A549 (cell line): ENCODE data around the gene EFHC1. TPM values are rescaled to one million over a fixed set of nuclear protein-coding genes. Genes with fewer than 3 reads are reported as not detected.

ENCODE experiments used
- ATAC-seq, 2 experiments: fragments of 200-7000 bp in 1 of 2; fragments of >200 bp in 1 of 2; cut with Nextera tagmentation in 1 of 2; cut with Tn5 transposase in 1 of 2; 3 replicates each; pipeline versions ENCODE4 v1.8.0 to v1.9.1; 2018 to 2020; ENCODE audit warnings: mild to moderate bottlenecking in 1 of 2, moderate library complexity in 1 of 2
- CTCF ChIA-PET: fragments of 300-600 bp; sonication (Branson Sonifier 250); formaldehyde crosslinking; extraction: SDS; loops from one replicate; lab custom pipeline; 2021; ENCODE audit warnings: antibody characterized with exemption, inconsistent platforms; lab: Yijun Ruan, JAX
- POLR2A ChIA-PET: fragments of 350-600 bp; formaldehyde crosslinking; extraction: SDS; loops from one replicate; lab custom pipeline; 2021; ENCODE audit warnings: antibody characterized with exemption, inconsistent platforms; lab: Yijun Ruan, JAX
- DNase-seq, 2 experiments: peaks; one replicate each; pipeline versions ENCODE4 v3.0.0 to v3.0.0-alpha.2; 2011 to 2016; ENCODE audit warnings: low read depth in 1 of 2, low spot score in 1 of 2
- FAIRE-seq: peaks from 2 replicates; lab custom pipeline; 2011; peaks lifted over from hg19 to GRCh38; lab: Jason Lieb, UNC
- H3K27ac ChIP-seq, 2 experiments: fragments of >200 bp; sonication (Bioruptor Twin); formaldehyde crosslinking; 3 replicates each; pipeline ENCODE4 v1.5.1; 2016 to 2017
- H3K4me1 ChIP-seq: fragments of >200 bp; sonication (Bioruptor Twin); formaldehyde crosslinking; 3 replicates; pipeline ENCODE4 v1.6.1; 2016
- H3K4me2 ChIP-seq: fragments of >200 bp; sonication (Bioruptor Twin); formaldehyde crosslinking; 3 replicates; pipeline ENCODE4 v1.6.1; 2016
- H3K4me3 ChIP-seq: fragments of >200 bp; sonication (Bioruptor Twin); formaldehyde crosslinking; 3 replicates; pipeline ENCODE4 v1.5.1; 2016
- H3K9me3 ChIP-seq: fragments of >200 bp; sonication (Bioruptor Twin); formaldehyde crosslinking; 3 replicates; pipeline ENCODE4 v1.6.1; 2016
- BHLHE40 ChIP-seq: IDR thresholded peaks from 2 replicates; pipeline ENCODE4 v1.6.1; 2012; ENCODE audit warnings: low read depth, low read length, inconsistent platforms
- CBX8 ChIP-seq: fragments of 200-600 bp; sonication (generic); IDR thresholded peaks from 2 replicates; pipeline ENCODE4 v1.6.1; 2016
- EHF ChIP-seq: fragments of 250-450 bp; sonication (Bioruptor Pico); IDR thresholded peaks from 2 replicates; pipeline ENCODE4 v1.5.0; 2020; ENCODE audit warnings: mild to moderate bottlenecking
- EHMT2 ChIP-seq: fragments of 200-600 bp; sonication (generic); IDR thresholded peaks from 2 replicates; pipeline ENCODE4 v1.6.1; 2016; ENCODE audit warnings: antibody characterized with exemption, low read depth, mild to moderate bottlenecking, moderate library complexity
- HEYL ChIP-seq: fragments of 250-450 bp; sonication (Bioruptor Pico); IDR thresholded peaks from 2 replicates; pipeline ENCODE4 v1.8.0; 2021; ENCODE audit warnings: mild to moderate bottlenecking, moderate library complexity
- HOXA7 ChIP-seq: fragments of 250-450 bp; sonication (Bioruptor Pico); IDR thresholded peaks from 2 replicates; pipeline ENCODE4 v1.5.0; 2020; ENCODE audit warnings: mild to moderate bottlenecking, moderate library complexity
- JUNB ChIP-seq: fragments of >200 bp; sonication (Bioruptor Twin); formaldehyde crosslinking; IDR thresholded peaks from 2 replicates; pipeline ENCODE4 v1.6.1; 2016
- KDM1A ChIP-seq: fragments of 200-600 bp; sonication (generic); IDR thresholded peaks from 2 replicates; pipeline ENCODE4 v1.6.1; 2016; ENCODE audit warnings: low read depth, mild to moderate bottlenecking
- KDM5A ChIP-seq: fragments of 200-600 bp; sonication (generic); IDR thresholded peaks from 2 replicates; pipeline ENCODE4 v1.6.1; 2016; ENCODE audit warnings: antibody characterized with exemption, mild to moderate bottlenecking
- NFE2L2 ChIP-seq: fragments of 150-350 bp; conservative IDR thresholded peaks from 2 replicates; pipeline ENCODE4 v1.6.1; 2014; ENCODE audit warnings: low read length
- NPAS2 ChIP-seq: fragments of 250-450 bp; sonication (Bioruptor Pico); IDR thresholded peaks from 2 replicates; pipeline ENCODE4 v1.8.0; 2022; ENCODE audit warnings: mild to moderate bottlenecking, moderate library complexity, borderline replicate concordance
- NR3C1 ChIP-seq: fragments of >200 bp; sonication (Bioruptor Twin); formaldehyde crosslinking; IDR thresholded peaks from 3 replicates; pipeline ENCODE4 v1.6.1; 2017
- PHF8 ChIP-seq: fragments of 200-600 bp; sonication (generic); IDR thresholded peaks from 2 replicates; pipeline ENCODE4 v1.6.1; 2016; ENCODE audit warnings: low read depth, mild to moderate bottlenecking, antibody characterized with exemption, moderate library complexity, borderline replicate concordance
- POLR2A ChIP-seq: IDR thresholded peaks from 2 replicates; pipeline ENCODE4 v1.6.1; 2012; ENCODE audit warnings: mild to moderate bottlenecking, low read length
- RFX5 ChIP-seq: fragments of 450-650 bp; IDR thresholded peaks from 2 replicates; pipeline ENCODE4 v1.7.1; 2014; ENCODE audit warnings: antibody characterized with exemption, mild to moderate bottlenecking, moderate library complexity
- SMC3 ChIP-seq: fragments of >200 bp; sonication (Bioruptor Twin); formaldehyde crosslinking; IDR thresholded peaks from 3 replicates; pipeline ENCODE4 v1.6.1; 2018; ENCODE audit warnings: inconsistent platforms
- ZC3H11A ChIP-seq: fragments of 450-650 bp; IDR thresholded peaks from 2 replicates; pipeline ENCODE4 v1.6.1; 2014; ENCODE audit warnings: antibody characterized with exemption, mild to moderate bottlenecking
- WGBS: methylation state at CpG from one replicate; pipeline ENCODE4 v1.1.6; 2017; ENCODE audit errors: missing lambda C conversion rate; 5-methylcytosine and 5-hydroxymethylcytosine counted together
- polyA plus RNA-seq, 4 experiments: library from polyadenylated mRNA; depleted of rRNA in 3 of 4; stranded (reverse); fragments of >200 nt; fragmentation: RNase III in 1 of 4; extraction: RNeasy Plus Mini Kit Qiagen cat#74134 plus additional on column Dnase treatment in 1 of 4; gene quantifications; 2 replicates in 3 of 4; 3 replicates in 1 of 4; pipeline ENCODE4 v1.2.3, GENCODE V29; 2011 to 2017
- TF ChIP-seq, protein P1 (sequence below): IDR thresholded peaks from 2 replicates; pipeline ENCODE4 v1.6.1; 2012
- TF ChIP-seq, protein P2 (sequence below): fragments of 250-450 bp; sonication (Bioruptor Pico); IDR thresholded peaks from 2 replicates; pipeline ENCODE4 v1.5.0; 2020; ENCODE audit warnings: low read depth, mild to moderate bottlenecking, moderate library complexity
- TF ChIP-seq, protein P3 (sequence below): fragments of >200 bp; sonication (Bioruptor Twin); formaldehyde crosslinking; IDR thresholded peaks from 2 replicates; pipeline ENCODE4 v1.6.1; 2016
- TF ChIP-seq, protein P4 (sequence below): fragments of 450-650 bp; IDR thresholded peaks from 2 replicates; pipeline ENCODE4 v1.6.1; 2014; ENCODE audit warnings: antibody characterized with exemption

The EFHC1 gene
- polyA plus RNA-seq, 2 of the 4 experiments (the other 2 are of a cell fraction), result 14.0 to 46.7 TPM

DNA sequence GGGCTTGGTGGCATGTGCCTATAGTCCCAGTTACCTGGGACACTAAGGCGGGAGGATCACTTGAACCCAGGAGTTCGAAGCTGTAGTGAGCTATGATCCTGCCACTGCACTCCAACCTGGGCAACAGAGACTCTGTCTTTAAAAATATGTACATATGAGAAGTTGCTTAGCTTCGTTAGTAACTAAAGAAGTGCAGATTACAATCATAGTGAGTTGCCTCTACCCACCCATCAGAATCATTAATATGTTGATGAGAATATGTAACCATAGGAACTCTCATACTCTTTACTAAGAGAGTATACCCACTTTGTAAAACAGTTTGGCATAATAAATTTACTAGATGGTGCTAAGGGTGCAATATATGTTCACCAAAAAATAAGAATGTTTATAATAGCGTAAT is 54.0 kb downstream of the EFHC1 start (continued):
- TF ChIP-seq, protein P1, sequence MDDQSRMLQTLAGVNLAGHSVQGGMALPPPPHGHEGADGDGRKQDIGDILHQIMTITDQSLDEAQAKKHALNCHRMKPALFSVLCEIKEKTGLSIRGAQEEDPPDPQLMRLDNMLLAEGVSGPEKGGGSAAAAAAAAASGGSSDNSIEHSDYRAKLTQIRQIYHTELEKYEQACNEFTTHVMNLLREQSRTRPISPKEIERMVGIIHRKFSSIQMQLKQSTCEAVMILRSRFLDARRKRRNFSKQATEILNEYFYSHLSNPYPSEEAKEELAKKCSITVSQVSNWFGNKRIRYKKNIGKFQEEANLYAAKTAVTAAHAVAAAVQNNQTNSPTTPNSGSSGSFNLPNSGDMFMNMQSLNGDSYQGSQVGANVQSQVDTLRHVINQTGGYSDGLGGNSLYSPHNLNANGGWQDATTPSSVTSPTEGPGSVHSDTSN, result no peak
- TF ChIP-seq, protein P2, sequence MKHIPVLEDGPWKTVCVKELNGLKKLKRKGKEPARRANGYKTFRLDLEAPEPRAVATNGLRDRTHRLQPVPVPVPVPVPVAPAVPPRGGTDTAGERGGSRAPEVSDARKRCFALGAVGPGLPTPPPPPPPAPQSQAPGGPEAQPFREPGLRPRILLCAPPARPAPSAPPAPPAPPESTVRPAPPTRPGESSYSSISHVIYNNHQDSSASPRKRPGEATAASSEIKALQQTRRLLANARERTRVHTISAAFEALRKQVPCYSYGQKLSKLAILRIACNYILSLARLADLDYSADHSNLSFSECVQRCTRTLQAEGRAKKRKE, result no peak

DNA sequence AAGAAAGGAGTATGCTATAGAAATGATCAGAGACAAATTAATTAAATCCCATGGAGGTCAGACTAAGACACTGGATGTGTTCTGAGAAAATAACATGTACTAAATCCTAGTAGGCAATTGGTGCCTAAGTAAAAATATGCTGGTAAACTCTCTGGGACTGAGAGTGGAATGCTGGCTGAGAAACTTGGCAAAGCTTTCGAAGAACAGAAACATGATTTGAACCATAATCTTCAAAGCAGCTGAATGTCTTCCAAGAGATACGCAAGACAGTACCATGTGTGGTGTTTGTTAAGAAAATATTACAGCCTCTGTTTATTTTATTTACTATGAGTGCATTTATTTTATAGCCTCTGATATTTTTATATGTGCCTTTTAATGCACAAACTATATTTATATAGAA is 55.2 kb downstream of the EFHC1 start:
- H3K27ac ChIP-seq, result no peak overlapping the region
- ChIA-PET POLR2A (no interaction called here), CTCF (no interaction called here)
- ATAC-seq (no peak), FAIRE-seq (no peak), DNase-seq (no peak)
- H3K9me3 ChIP-seq, result no peaks in the 10 kb centered on the region
- no peak overlapping the region for H3K4me3 ChIP-seq
- WGBS, result 86% methylated on average over 2 of the region's 2 CpGs
- H3K4me2 ChIP-seq, result no peak overlapping the region
- H3K4me1 ChIP-seq, result no peaks in the 10 kb centered on the region
- no peak for TF ChIP-seq NFE2L2
- TF ChIP-seq HOXA7, result no peak
- TF ChIP-seq EHF (CRISPR knock-in tag), result no peak
- TF ChIP-seq PHF8, result no peak
- no peak for TF ChIP-seq SMC3
- no peak for TF ChIP-seq CBX8
- TF ChIP-seq RFX5, result no peak
- TF ChIP-seq POLR2A, result no peak
- no peak for TF ChIP-seq JUNB
- TF ChIP-seq BHLHE40, result no peak
- TF ChIP-seq KDM5A, result no peak
- TF ChIP-seq, all 56 proteins: peak for 0

DNA sequence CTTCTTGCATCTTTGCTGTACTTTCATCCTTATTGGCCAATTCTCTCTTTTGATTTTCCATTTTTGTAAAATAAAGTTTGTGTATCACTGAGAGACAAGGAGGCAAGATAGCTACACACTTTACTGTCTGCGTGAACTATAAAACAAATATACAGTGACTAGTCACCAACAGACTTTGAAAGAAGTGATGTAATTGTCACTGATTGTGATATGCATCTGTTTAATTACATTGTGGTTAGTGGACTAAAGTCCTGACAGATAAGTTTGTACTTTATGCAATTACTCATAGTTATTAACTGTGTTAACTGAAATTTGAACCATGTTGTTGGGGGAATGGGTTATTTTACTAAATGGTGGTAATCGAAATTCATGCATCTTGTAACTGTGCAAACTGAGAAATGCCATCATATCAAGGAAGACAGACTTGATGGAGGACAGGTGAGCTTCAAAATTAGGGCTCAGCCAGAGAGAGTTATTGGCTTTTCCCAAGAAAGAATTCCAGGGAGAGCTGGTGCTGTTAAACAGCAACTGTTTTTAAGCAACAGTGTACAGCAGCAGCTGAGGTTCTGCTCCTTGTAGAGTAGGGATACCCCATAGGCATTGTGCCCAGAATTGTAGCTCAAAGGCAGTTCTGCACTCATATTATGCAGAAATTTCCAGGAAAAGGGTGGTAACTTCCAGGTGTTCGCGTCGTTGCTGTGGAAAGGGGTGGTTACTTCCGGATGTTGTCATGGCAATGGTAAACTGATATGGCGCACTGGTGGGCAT is 62.9 kb downstream of the EFHC1 start:
- ChIA-PET POLR2A (no interaction called here), CTCF (no interaction called here)
- WGBS, result 80% methylated on average over 7 of the region's 7 CpGs
- FAIRE-seq, result no peak
- DNase-seq, result no peak
- Histone ChIP-seq H3K9me3 (no peaks in the 10 kb centered on the region), H3K27ac (no peak overlapping the region), H3K4me1 (no peaks in the 10 kb centered on the region), H3K4me2 (no peak overlapping the region), H3K4me3 (no peak overlapping the region)
- no peak for ATAC-seq
- TF ChIP-seq, protein P1, result no peak
- TF ChIP-seq, protein P3, sequence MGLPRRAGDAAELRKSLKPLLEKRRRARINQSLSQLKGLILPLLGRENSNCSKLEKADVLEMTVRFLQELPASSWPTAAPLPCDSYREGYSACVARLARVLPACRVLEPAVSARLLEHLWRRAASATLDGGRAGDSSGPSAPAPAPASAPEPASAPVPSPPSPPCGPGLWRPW, result no peak
- TF ChIP-seq HEYL (CRISPR knock-in tag), result no peak
- TF ChIP-seq CBX8, result no peak
- no peak for TF ChIP-seq NR3C1
- TF ChIP-seq, protein P2, result no peak
- no peak for TF ChIP-seq KDM1A
- TF ChIP-seq EHMT2, result no peak
- no peak for TF ChIP-seq ZC3H11A
- TF ChIP-seq, protein P4, sequence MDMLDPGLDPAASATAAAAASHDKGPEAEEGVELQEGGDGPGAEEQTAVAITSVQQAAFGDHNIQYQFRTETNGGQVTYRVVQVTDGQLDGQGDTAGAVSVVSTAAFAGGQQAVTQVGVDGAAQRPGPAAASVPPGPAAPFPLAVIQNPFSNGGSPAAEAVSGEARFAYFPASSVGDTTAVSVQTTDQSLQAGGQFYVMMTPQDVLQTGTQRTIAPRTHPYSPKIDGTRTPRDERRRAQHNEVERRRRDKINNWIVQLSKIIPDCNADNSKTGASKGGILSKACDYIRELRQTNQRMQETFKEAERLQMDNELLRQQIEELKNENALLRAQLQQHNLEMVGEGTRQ, result no peak
- TF ChIP-seq NPAS2 (CRISPR knock-in tag), result no peak
